AG04450 (cell line): Measurements from ENCODE around the gene PPIF. TPM values are rescaled to one million over a fixed set of nuclear protein-coding genes. Genes with fewer than 3 reads are reported as not detected.

ENCODE experiments used
- CTCF ChIA-PET: fragments of 300-600, 350-600 bp; formaldehyde crosslinking; extraction: SDS; loops from one replicate; lab custom pipeline; 2022; ENCODE audit warnings: antibody characterized with exemption, inconsistent platforms; lab: Charles Lee
- POLR2A ChIA-PET: fragments of 350-600 bp; formaldehyde crosslinking; extraction: SDS; loops from one replicate; lab custom pipeline; 2021; ENCODE audit warnings: antibody characterized with exemption, inconsistent platforms; lab: Yijun Ruan, JAX
- DNase-seq: peaks from one replicate; pipeline ENCODE4 v3.0.0-alpha.2; 2011; ENCODE audit warnings: low read depth, low spot score
- H3K27ac ChIP-seq: one replicate; pipeline ENCODE4 v1.5.1; 2012; ENCODE audit warnings: low read depth, low read length, control low read depth
- H3K27me3 ChIP-seq: one replicate; pipeline ENCODE4 v1.6.0; 2012; ENCODE audit warnings: low read length; ENCODE audit not compliant: control insufficient read depth, insufficient read depth
- H3K4me3 ChIP-seq: 2 replicates; pipeline ENCODE4 v1.5.1; 2011; ENCODE audit warnings: mild to moderate bottlenecking, low read depth, low read length, control low read depth
- H3K9me3 ChIP-seq: 2 replicates; pipeline ENCODE4 v1.5.1; 2012; ENCODE audit warnings: low read length; ENCODE audit not compliant: control insufficient read depth, insufficient read depth
- CTCF ChIP-seq: IDR thresholded peaks from 2 replicates; pipeline ENCODE4 v1.5.1; 2011; ENCODE audit warnings: low read depth, low read length, control low read depth, inconsistent platforms
- polyA plus RNA-seq: library from polyadenylated mRNA; depleted of rRNA; stranded (reverse); fragments of >200 nt; gene quantifications from 2 replicates; pipeline ENCODE4 v1.2.3, GENCODE V29; 2011

Gene PPIF
- polyA plus RNA-seq, 1 experiment = 68.6 TPM

- no peaks in the 10 kb centered on the region for H3K27me3 ChIP-seq
- ChIA-PET POLR2A (no interaction called here), CTCF (no interaction called here)
- DNase-seq = no peak
- no peaks in the 10 kb centered on the region; the same call in 1 of the 2 replicates for H3K9me3 ChIP-seq
- no peak overlapping the region for H3K27ac ChIP-seq
- H3K4me3 ChIP-seq = no peak overlapping the region
- no peak for TF ChIP-seq CTCF
Measured at GRCh38 chr10:79313320-79313719, 33.9 kb upstream of the PPIF start.

GRCh38 chr10:79313911-79314439 lies 33.3 kb upstream of the PPIF start:
- TF ChIP-seq CTCF = no peak
- POLR2A ChIA-PET = no interaction called here
- CTCF ChIA-PET = no interaction called here
- Histone ChIP-seq H3K27ac (no peak overlapping the region), H3K4me3 (no peak overlapping the region), H3K27me3 (no peaks in the 10 kb centered on the region), H3K9me3 (peaks cover 2% of the 10 kb centered on the region)
- DNase-seq = no peak

- Histone ChIP-seq H3K27ac (no peak overlapping the region), H3K4me3 (no peak overlapping the region), H3K27me3 (no peaks in the 10 kb centered on the region), H3K9me3 (peaks cover 9% of the 10 kb centered on the region)
- no peak for TF ChIP-seq CTCF
- DNase-seq = no peak
- ChIA-PET POLR2A (no interaction called here), CTCF (no interaction called here)
Measured at GRCh38 chr10:79314761-79315601, 32.3 kb upstream of the PPIF start.

GRCh38 chr10:79315602-79315920 lies 31.7 kb upstream of the PPIF start:
- H3K4me3 ChIP-seq = no peak overlapping the region
- ChIA-PET CTCF (no interaction called here), POLR2A (no interaction called here)
- H3K27me3 ChIP-seq = no peaks in the 10 kb centered on the region
- peaks cover 9% of the 10 kb centered on the region for H3K9me3 ChIP-seq
- no peak for DNase-seq
- H3K27ac ChIP-seq = no peak overlapping the region
- no peak for TF ChIP-seq CTCF

GRCh38 chr10:79316671-79317431 lies 30.4 kb upstream of the PPIF start:
- no peak for TF ChIP-seq CTCF
- Histone ChIP-seq H3K27me3 (no peaks in the 10 kb centered on the region), H3K27ac (peak overlapping the region; percentile 97), H3K9me3 (peaks cover 9% of the 10 kb centered on the region), H3K4me3 (no peak overlapping the region)
- DNase-seq = no peak
- CTCF ChIA-PET = no interaction called here
- POLR2A ChIA-PET = interaction anchor here (0.6 to 2.1 kb wide), 2 partner anchors 14 to 18 kb away, joined by 3 to 8 read pairs; no protein-coding TSS in a partner anchor
